Activated CD8-positive, alpha-beta memory T cell treated with anti-CD3 and anti-CD28 coated beads for 1 hour (primary cell): Measurements from ENCODE around the gene RGS7.
"Not testable (repeated sequence)": the region's sequence is repeated elsewhere in the genome, so short reads cannot be mapped to it uniquely, and the experiment has no call there.

Source experiments
- DNase-seq, 2 donors: peaks; one replicate each; pipeline ENCODE4 v3.0.0-alpha.2; 2020; ENCODE audit warnings: low read depth in 1 of 2; ENCODE audit errors: extremely low read depth in 1 of 2

Gene RGS7

GRCh38 chr1:240758296-240758695, 598.7 kb downstream of the RGS7 start:
- DNase-seq: no peak

GRCh38 chr1:240747907-240748306, 609.1 kb downstream of the RGS7 start:
- no peak for DNase-seq

GRCh38 chr1:240743705-240744104, 613.3 kb downstream of the RGS7 start:
- DNase-seq: no peak

GRCh38 chr1:240739754-240740153, 617.3 kb downstream of the RGS7 start:
- no peak for DNase-seq

- DNase-seq: no peak
Measured at GRCh38 chr1:240739139-240739538, 617.9 kb downstream of the RGS7 start.

GRCh38 chr1:240737766-240738265, 619.2 kb downstream of the RGS7 start:
- DNase-seq: no peak

- no peak for DNase-seq
Measured at GRCh38 chr1:240737298-240737697, 619.7 kb downstream of the RGS7 start.

- DNase-seq: not testable (repeated sequence)
Measured at GRCh38 chr1:240734705-240735104, 622.3 kb downstream of the RGS7 start.

- DNase-seq: no peak
Measured at GRCh38 chr1:240734001-240734400, 623.0 kb downstream of the RGS7 start.

- DNase-seq: no peak
Measured at GRCh38 chr1:240732390-240732789, 624.6 kb downstream of the RGS7 start.
